Measurements from ENCODE around the gene EPB41. TPM values are rescaled to one million over a fixed set of nuclear protein-coding genes. Genes with fewer than 3 reads are reported as not detected.
"Not testable (repeated sequence)": the region's sequence is repeated elsewhere in the genome, so short reads cannot be mapped to it uniquely, and the experiment has no call there.

EPB41 gene
- total RNA-seq: 10 to 100 TPM; 89.9 to 93.6 TPM
- polyA plus RNA-seq: 96.2 TPM

DNA sequence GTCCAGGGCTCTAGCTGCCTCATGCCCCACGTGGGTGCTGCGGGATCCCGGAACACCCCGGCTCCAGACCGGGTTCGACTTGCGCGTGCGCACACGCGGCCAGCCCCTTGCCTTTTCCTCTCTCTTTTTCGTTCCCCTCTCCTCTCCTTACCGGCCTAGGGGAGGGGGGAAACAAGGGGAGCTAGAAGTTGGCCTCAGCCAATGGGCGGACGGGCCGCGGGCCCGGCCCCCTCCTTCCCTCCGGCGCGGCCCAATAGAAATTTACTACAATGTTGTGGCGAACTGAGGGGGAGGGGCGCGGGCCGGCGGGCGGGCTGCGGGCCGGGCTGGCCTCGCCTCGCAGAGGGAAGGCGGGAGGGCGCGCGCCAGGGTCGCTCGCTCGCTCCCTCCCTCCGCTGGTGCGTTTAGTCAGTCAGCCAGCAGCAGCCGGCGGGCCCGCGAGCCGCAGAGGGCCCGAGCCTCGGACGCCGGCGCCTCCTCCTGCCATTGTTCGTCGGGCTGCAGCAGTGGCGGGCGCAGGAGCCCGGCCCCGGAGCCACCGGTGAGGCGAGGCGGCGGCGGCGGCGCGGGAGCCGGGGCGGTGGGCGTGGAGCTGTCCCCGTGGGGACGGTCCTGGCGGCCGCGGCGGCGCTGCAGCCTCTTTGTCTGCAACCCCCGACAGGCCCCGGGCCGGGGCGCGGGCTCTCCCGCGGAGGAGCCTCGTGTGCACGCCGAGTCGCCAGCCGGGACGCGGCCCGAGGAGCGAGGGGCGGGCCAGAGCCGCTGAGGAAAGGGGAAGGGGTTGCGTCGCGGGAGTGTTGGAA, at the start of gene EPB41:
Gene EPB41 (plus strand): TSS at position 342 of the 803 bp plus-strand sequence. CDS start 72,869 bp downstream, outside the sequence.
- H3K27me3 ChIP-seq (ENCODE audit: insufficient read depth, low read length, poor library complexity, severe bottlenecking): no peaks in the 10 kb centered on the region
- H3K4me3 ChIP-seq (ENCODE audit: low read length): peak within 1 kb of the TSS; percentile 98
- peak; percentile 86 to 91 (median 88) for DNase-seq
- Mint-ChIP-seq H3K9me3 (no peaks in the 10 kb centered on the region), H3K4me1 (peaks cover 45 to 63% (median 46%) of the 10 kb centered on the region in 3 donors), H3K4me3 (peak within 1 kb of the TSS; percentile 97 to 100 (median 100)), H3K36me3 (peaks cover 0 to 27% (median 4%) of the 10 kb centered on the region in 3 donors), H3K27ac (peak within 1 kb of the TSS; percentile 89 to 97 (median 95)), H3K27me3 (no peaks in the 10 kb centered on the region)
- peak within 1 kb of the TSS; percentile 68 for H3K27ac ChIP-seq (ENCODE audit: low read depth, low read length)
- CTCF ChIA-PET: interaction anchor here (0.7 to 4.6 kb wide), 11 partner anchors 11 to 288 kb away, joined by 3 to 21 read pairs (median 4); partner anchors contain the start of gene SRSF4
- H3K4me1 ChIP-seq (ENCODE audit: insufficient read depth, low read length): peaks cover 47% of the 10 kb centered on the region
- POLR2A ChIA-PET: interaction anchor here (0.5 to 2.1 kb wide), 12 partner anchors 11 to 1167 kb away, joined by 3 to 18 read pairs (median 4); partner anchors contain the start of gene SRSF4
- no peaks in the 10 kb centered on the region for H3K36me3 ChIP-seq (ENCODE audit: insufficient read depth, low read length)
- no peaks in the 10 kb centered on the region for H3K9me3 ChIP-seq (ENCODE audit: low read length)

DNA sequence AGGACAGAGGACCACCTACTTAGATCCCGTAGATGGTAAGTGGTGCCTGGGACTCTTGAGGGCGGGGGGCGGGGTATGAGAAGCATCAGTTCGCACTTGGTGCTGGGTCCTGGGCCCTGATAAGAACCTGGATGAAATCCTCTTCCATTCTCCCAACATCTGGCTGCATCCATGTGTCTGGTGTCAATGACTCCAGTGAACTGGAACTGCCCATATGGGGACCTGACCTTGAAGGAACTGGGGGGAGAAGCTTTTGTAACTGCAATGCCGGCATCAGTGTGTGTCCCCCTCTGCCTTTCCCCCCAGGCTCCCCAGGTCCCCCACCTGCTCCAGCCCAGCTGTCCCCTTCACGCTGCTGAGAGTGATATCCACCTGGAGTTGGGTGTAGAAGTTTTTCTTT, 49.7 kb upstream of the EPB41 start:
- no peaks in the 10 kb centered on the region for H3K9me3 ChIP-seq (ENCODE audit: low read length)
- H3K27ac ChIP-seq (ENCODE audit: low read depth, low read length): no peak overlapping the region
- peak overlapping the region in 1 of 8 donors; percentile 40 for H3K27ac Mint-ChIP-seq
- no peaks in the 10 kb centered on the region for H3K27me3 ChIP-seq (ENCODE audit: insufficient read depth, low read length, poor library complexity, severe bottlenecking)
- ChIA-PET CTCF (no interaction called here), POLR2A (no interaction called here)
- H3K9me3 Mint-ChIP-seq: no peaks in the 10 kb centered on the region
- H3K27me3 Mint-ChIP-seq: peaks cover 7 to 22% of the 10 kb centered on the region in 2 donors
- no peak for DNase-seq
- no peaks in the 10 kb centered on the region for H3K4me1 ChIP-seq (ENCODE audit: insufficient read depth, low read length)
- no peaks in the 10 kb centered on the region for H3K4me1 Mint-ChIP-seq
- H3K36me3 ChIP-seq (ENCODE audit: insufficient read depth, low read length): no peaks in the 10 kb centered on the region
- H3K4me3 Mint-ChIP-seq: no peak overlapping the region
- H3K4me3 ChIP-seq (ENCODE audit: low read length): no peak overlapping the region
- H3K36me3 Mint-ChIP-seq: no peaks in the 10 kb centered on the region

DNA sequence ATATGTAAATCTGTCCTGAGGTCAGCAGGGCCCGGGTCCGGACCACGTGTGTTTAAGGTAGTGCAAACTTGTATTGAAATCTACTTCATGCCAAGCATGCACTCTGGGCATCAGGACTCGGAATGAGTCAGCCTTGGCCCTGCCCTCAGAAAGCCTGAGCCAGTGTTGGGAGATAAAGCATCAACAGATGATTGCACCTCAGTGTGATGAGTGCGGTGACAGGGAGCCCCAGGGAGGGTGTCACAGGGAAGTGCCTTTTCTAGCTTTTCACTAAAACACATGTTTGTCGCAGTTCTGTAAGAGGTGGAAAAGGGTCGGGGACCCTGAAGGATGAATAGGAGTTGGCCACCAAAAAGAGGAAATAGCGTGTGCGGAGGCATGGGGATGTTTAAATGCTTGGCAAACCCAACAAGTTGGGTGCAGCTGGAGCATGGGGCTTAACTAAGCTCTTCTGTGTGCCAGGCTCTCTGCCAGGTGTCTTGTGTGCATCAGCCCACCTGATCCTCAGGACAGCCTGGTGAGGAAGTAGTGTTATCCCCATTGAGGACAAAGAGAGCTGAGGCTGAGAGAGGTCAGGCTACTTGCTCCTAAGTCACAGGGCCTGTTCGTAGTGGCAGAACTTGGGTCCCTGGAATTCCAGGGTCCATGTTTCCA, 48.2 kb upstream of the EPB41 start:
- DNase-seq: no peak
- no peaks in the 10 kb centered on the region for H3K36me3 ChIP-seq (ENCODE audit: insufficient read depth, low read length)
- no peaks in the 10 kb centered on the region for H3K9me3 ChIP-seq (ENCODE audit: low read length)
- Mint-ChIP-seq H3K27ac (no peak overlapping the region), H3K27me3 (peaks cover 9 to 25% of the 10 kb centered on the region in 2 donors), H3K4me1 (no peaks in the 10 kb centered on the region), H3K36me3 (no peaks in the 10 kb centered on the region), H3K4me3 (no peak overlapping the region), H3K9me3 (no peaks in the 10 kb centered on the region)
- CTCF ChIA-PET: interaction anchor here (1.5 kb wide), 1 partner anchor 11 kb away, joined by 6 read pairs; no protein-coding TSS in a partner anchor
- POLR2A ChIA-PET: no interaction called here
- no peak overlapping the region for H3K27ac ChIP-seq (ENCODE audit: low read depth, low read length)
- no peak overlapping the region for H3K4me3 ChIP-seq (ENCODE audit: low read length)
- H3K4me1 ChIP-seq (ENCODE audit: insufficient read depth, low read length): no peaks in the 10 kb centered on the region
- no peaks in the 10 kb centered on the region for H3K27me3 ChIP-seq (ENCODE audit: insufficient read depth, low read length, poor library complexity, severe bottlenecking)

DNA sequence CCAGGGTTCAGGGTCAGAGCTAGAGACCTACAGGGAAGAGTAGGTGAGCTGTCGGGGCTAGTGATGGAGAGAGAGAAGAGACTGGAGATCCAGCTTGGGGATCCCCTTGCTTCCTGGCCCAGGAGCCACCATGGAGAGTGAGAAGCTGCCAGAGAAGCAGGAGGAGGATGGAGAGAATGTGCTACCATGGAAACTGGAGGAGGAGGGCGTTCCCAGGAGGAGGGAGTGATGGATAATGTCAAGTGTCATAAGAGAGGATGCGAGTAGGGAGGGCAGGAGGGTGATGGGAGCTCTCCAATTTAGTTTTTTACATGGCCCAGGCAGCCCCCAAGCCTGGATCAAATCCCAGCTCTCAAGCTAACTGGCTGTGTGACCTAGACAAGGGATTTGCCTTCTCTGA, 46.5 kb upstream of the EPB41 start:
- Histone ChIP-seq H3K4me3 (ENCODE audit: low read length) (no peak overlapping the region), H3K27me3 (ENCODE audit: insufficient read depth, low read length, poor library complexity, severe bottlenecking) (no peaks in the 10 kb centered on the region), H3K36me3 (ENCODE audit: insufficient read depth, low read length) (no peaks in the 10 kb centered on the region), H3K9me3 (ENCODE audit: low read length) (no peaks in the 10 kb centered on the region), H3K27ac (ENCODE audit: low read depth, low read length) (no peak overlapping the region), H3K4me1 (ENCODE audit: insufficient read depth, low read length) (no peaks in the 10 kb centered on the region)
- no peak for DNase-seq
- Mint-ChIP-seq H3K36me3 (no peaks in the 10 kb centered on the region), H3K4me3 (no peak overlapping the region), H3K27ac (peak overlapping the region in 1 of 8 donors; percentile 19), H3K4me1 (no peaks in the 10 kb centered on the region), H3K9me3 (no peaks in the 10 kb centered on the region), H3K27me3 (peaks cover 9 to 32% of the 10 kb centered on the region in 2 donors)
- CTCF ChIA-PET: interaction anchor here (0.8 to 1.5 kb wide), 2 partner anchors 9 to 14 kb away, joined by 3 to 5 read pairs; no protein-coding TSS in a partner anchor
- POLR2A ChIA-PET: no interaction called here

DNA sequence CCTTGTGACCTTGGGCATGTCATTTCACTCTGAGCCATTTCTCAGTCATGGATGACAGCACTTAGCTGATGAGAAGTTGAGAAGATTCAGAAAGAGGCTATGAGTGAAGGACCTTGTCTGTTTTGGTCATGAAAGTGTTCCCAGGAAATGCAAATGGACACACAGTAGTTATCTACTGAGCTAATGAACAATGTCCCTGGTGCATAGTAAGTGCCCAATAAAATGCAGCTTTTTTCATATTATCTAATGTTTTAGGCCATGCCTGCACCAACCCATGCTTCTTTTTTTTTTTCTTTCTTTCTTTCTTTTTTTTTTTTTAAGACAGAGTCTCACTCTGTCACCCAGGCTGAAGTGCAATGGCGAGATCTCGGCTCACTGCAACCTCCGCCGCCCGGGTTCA, 44.4 kb upstream of the EPB41 start:
- no peaks in the 10 kb centered on the region for H3K4me1 Mint-ChIP-seq
- no peak overlapping the region for H3K27ac ChIP-seq (ENCODE audit: low read depth, low read length)
- no peaks in the 10 kb centered on the region for H3K9me3 ChIP-seq (ENCODE audit: low read length)
- no peaks in the 10 kb centered on the region for H3K27me3 ChIP-seq (ENCODE audit: insufficient read depth, low read length, poor library complexity, severe bottlenecking)
- peak overlapping the region in 1 of 8 donors; percentile 74 for H3K27ac Mint-ChIP-seq
- ChIA-PET CTCF (interaction anchor here (1.0 kb wide), 1 partner anchor 164 kb away, joined by 3 read pairs; no protein-coding TSS in a partner anchor), POLR2A (no interaction called here)
- no peaks in the 10 kb centered on the region for H3K36me3 Mint-ChIP-seq
- H3K4me1 ChIP-seq (ENCODE audit: insufficient read depth, low read length): no peaks in the 10 kb centered on the region
- DNase-seq: no peak
- H3K4me3 ChIP-seq (ENCODE audit: low read length): no peak overlapping the region
- peaks cover 9 to 39% of the 10 kb centered on the region in 2 donors for H3K27me3 Mint-ChIP-seq
- no peaks in the 10 kb centered on the region for H3K9me3 Mint-ChIP-seq
- no peak overlapping the region for H3K4me3 Mint-ChIP-seq
- H3K36me3 ChIP-seq (ENCODE audit: insufficient read depth, low read length): no peaks in the 10 kb centered on the region

DNA sequence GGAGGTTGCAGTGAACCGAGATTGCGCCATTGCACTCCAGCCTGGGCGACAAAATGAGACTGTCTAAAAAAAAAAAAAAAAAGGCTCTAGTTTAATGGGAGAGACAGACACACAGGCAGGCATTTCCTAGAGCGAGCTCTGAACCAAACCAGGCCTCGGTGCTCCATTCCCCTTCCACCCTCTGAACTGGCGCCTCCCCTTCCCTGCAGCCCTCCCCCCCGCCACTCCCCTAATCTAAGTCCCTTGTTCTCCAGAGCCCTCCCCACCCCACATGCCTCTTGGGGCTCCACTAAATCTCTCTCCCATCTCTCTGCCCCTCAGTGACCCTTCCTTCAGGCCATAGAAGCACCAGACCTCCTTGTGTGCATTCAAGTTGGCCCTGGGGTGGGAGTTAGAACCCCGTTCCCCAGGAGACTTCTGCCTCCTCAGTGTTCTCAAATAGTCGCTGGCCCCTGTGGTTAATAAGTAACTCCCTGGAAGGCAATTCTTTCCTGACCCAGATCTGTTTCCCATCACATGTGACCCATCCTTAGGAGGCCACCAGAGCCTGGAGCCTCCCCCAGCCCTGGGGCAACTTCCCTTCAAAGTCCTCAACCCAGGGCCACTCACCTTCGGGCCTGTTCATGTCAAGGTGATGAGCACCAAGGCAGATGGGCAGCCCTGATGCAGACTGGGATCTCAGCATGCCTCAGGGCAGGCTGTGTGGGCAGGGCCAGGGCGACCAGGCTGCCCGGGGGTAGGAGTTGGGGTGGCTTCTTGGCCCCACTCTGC, 42.6 kb upstream of the EPB41 start:
- CTCF ChIA-PET: interaction anchor here (1.0 kb wide), 1 partner anchor 331 kb away, joined by 3 read pairs; no protein-coding TSS in a partner anchor
- Histone ChIP-seq H3K27ac (ENCODE audit: low read depth, low read length) (no peak overlapping the region), H3K27me3 (ENCODE audit: insufficient read depth, low read length, poor library complexity, severe bottlenecking) (no peaks in the 10 kb centered on the region), H3K4me3 (ENCODE audit: low read length) (no peak overlapping the region), H3K4me1 (ENCODE audit: insufficient read depth, low read length) (no peaks in the 10 kb centered on the region), H3K36me3 (ENCODE audit: insufficient read depth, low read length) (no peaks in the 10 kb centered on the region), H3K9me3 (ENCODE audit: low read length) (no peaks in the 10 kb centered on the region)
- Mint-ChIP-seq H3K4me3 (no peak overlapping the region), H3K27me3 (peaks cover 9 to 36% of the 10 kb centered on the region in 2 donors), H3K9me3 (no peaks in the 10 kb centered on the region), H3K36me3 (no peaks in the 10 kb centered on the region), H3K4me1 (no peaks in the 10 kb centered on the region), H3K27ac (peak overlapping the region in 1 of 8 donors; percentile 16)
- DNase-seq: no peak
- POLR2A ChIA-PET: no interaction called here

DNA sequence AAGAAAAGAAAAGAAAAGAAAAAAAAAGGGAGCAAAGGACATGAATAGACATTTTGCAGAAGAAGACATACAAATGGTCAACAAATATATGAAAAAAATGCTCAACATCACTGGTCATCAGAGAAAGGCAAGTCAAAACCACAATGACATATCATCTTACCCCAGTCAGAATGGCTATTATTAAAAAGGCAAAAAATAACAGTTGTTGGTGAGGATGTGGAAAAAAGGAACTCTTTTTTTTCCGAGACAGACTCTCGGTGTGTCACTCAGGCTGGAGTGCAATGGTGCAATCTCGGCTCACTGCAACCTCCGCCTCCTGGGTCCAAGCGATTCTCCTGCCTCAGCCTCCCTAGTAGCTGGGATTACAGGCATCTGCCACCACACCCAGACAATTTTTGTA, 39.2 kb upstream of the EPB41 start:
- H3K9me3 Mint-ChIP-seq; H3K9me3 ChIP-seq (ENCODE audit: low read length); H3K36me3 Mint-ChIP-seq; H3K4me3 ChIP-seq (ENCODE audit: low read length); H3K4me1 Mint-ChIP-seq; H3K4me3 Mint-ChIP-seq; H3K36me3 ChIP-seq (ENCODE audit: insufficient read depth, low read length); H3K27ac Mint-ChIP-seq; H3K27ac ChIP-seq (ENCODE audit: low read depth, low read length); DNase-seq; H3K27me3 ChIP-seq (ENCODE audit: insufficient read depth, low read length, poor library complexity, severe bottlenecking); H3K4me1 ChIP-seq (ENCODE audit: insufficient read depth, low read length): not testable (repeated sequence)
- peaks cover 2 to 21% of the 10 kb centered on the region in 2 donors for H3K27me3 Mint-ChIP-seq
- POLR2A ChIA-PET: interaction anchor here (0.6 kb wide), 1 partner anchor 466 kb away, joined by 6 read pairs; no protein-coding TSS in a partner anchor
- CTCF ChIA-PET: interaction anchor here (0.6 to 7.7 kb wide), 6 partner anchors 60 to 516 kb away, joined by 3 to 87 read pairs (median 10); partner anchors contain the start of gene TAF12

Data from CD8-positive, alpha-beta memory T cell (primary cell).